PC-3 (cell line): ENCODE results near the gene PRRX2. TPM values are rescaled to one million over a fixed set of nuclear protein-coding genes. Genes with fewer than 3 reads are reported as not detected.

Experiments
- ATAC-seq: fragments of 200-7000 bp; cut with Tn5 transposase; 2 replicates; pipeline ENCODE4 v1.9.1; 2020; ENCODE audit warnings: mild to moderate bottlenecking, moderate library complexity
- BruUV-seq: library from RNA; stranded (reverse); fragments of 400-500 nt; replicated peaks from 2 replicates; lab custom pipeline; 2021; lab: Mats Ljungman, UMichigan
- CTCF ChIA-PET: fragments of 300-600 bp; sonication (Branson Sonifier 250); formaldehyde crosslinking; loops from one replicate; lab custom pipeline; 2022; ENCODE audit warnings: antibody characterized with exemption; lab: Charles Lee
- POLR2A ChIA-PET: fragments of 300-600 bp; sonication (Branson Sonifier 250); formaldehyde crosslinking; loops from one replicate; lab custom pipeline; 2022; ENCODE audit warnings: antibody characterized with exemption; ENCODE audit not compliant: unreplicated experiment; lab: Charles Lee
- DNase-seq: peaks from one replicate; pipeline ENCODE4 v3.0.0-alpha.2; 2015
- H2AFZ ChIP-seq: fragments of 300-600 bp; sonication (generic); 2 replicates; pipeline ENCODE4 v1.6.0; 2016; ENCODE audit warnings: antibody characterized with exemption, low read length
- H3F3A ChIP-seq: fragments of 300-600 bp; sonication (generic); one replicate; pipeline ENCODE4 v1.6.0; 2017; ENCODE audit warnings: antibody characterized with exemption, low read length, control low read depth, mild to moderate bottlenecking; ENCODE audit not compliant: unreplicated experiment
- H3K27ac ChIP-seq: fragments of 300-600 bp; sonication (generic); 2 replicates; pipeline ENCODE4 v1.5.1; 2016; ENCODE audit warnings: mild to moderate bottlenecking, low read length
- H3K27me3 ChIP-seq: fragments of 300-600 bp; sonication (generic); 2 replicates; pipeline ENCODE4 v1.6.1; 2016; ENCODE audit warnings: low read length, mixed read lengths
- H3K36me3 ChIP-seq: fragments of 300-600 bp; sonication (generic); 2 replicates; pipeline ENCODE4 v1.6.1; 2016; ENCODE audit warnings: low read depth, mixed run types, low read length, mixed read lengths
- H3K4me1 ChIP-seq: fragments of 300-600 bp; sonication (generic); 2 replicates; pipeline ENCODE4 v1.5.1; 2016; ENCODE audit warnings: low read length; ENCODE audit not compliant: insufficient read depth
- H3K4me2 ChIP-seq: fragments of 300-600 bp; sonication (generic); 2 replicates; pipeline ENCODE4 v1.6.0; 2016; ENCODE audit warnings: low read length
- H3K4me3 ChIP-seq: fragments of 300-600 bp; sonication (generic); 2 replicates; pipeline ENCODE4 v1.5.1; 2016; ENCODE audit warnings: mild to moderate bottlenecking, low read length, mixed read lengths
- H3K79me2 ChIP-seq: fragments of 300-600 bp; sonication (generic); 2 replicates; pipeline ENCODE4 v1.6.1; 2017; ENCODE audit warnings: low read length, mixed read lengths
- H3K9ac ChIP-seq: fragments of 300-600 bp; sonication (generic); 2 replicates; pipeline ENCODE4 v1.6.0; 2016; ENCODE audit warnings: mild to moderate bottlenecking, low read length
- H3K9me2 ChIP-seq: fragments of 300-600 bp; sonication (generic); replicated peaks from 2 replicates; pipeline ENCODE4 v1.6.1; 2016; ENCODE audit warnings: mixed run types, low read length, mixed read lengths
- H3K9me3 ChIP-seq: fragments of 300-600 bp; sonication (generic); 2 replicates; pipeline ENCODE4 v1.6.1; 2016; ENCODE audit warnings: low read length, mixed read lengths
- H4K20me1 ChIP-seq: fragments of 300-600 bp; sonication (generic); 2 replicates; pipeline ENCODE4 v1.6.1; 2016; ENCODE audit warnings: low read length, mixed read lengths
- EZH2 ChIP-seq: fragments of 300-600 bp; sonication (generic); IDR thresholded peaks from one replicate; pipeline ENCODE4 v1.6.1; 2017; ENCODE audit warnings: antibody characterized with exemption, mild to moderate bottlenecking, low read length; ENCODE audit not compliant: unreplicated experiment
- EZH2phosphoT487 ChIP-seq: fragments of 300-600 bp; sonication (generic); IDR thresholded peaks from 2 replicates; pipeline ENCODE4 v1.6.1; 2018; ENCODE audit warnings: mild to moderate bottlenecking, antibody characterized with exemption, low read length, borderline replicate concordance
- intact Hi-C: fragments of 100-400 bp; cut with micrococcal nuclease; formaldehyde crosslinking; loops from 2 replicates; pipeline ENCODE4 v1.9.0; 2023
- total RNA-seq: library from RNA; depleted of rRNA; stranded (reverse); fragments of >200 nt; gene quantifications from 2 replicates; pipeline ENCODE4 v1.2.3, GENCODE V29; 2014
- TF ChIP-seq, protein P1 (sequence below): fragments of 300-600 bp; sonication (generic); conservative IDR thresholded peaks from 2 replicates; pipeline ENCODE4 v1.5.1; 2017; ENCODE audit warnings: antibody characterized with exemption, low read depth, mild to moderate bottlenecking, low read length

Gene PRRX2
- total RNA-seq, 1 experiment from 2014 or later, result 0.47 TPM

DNA sequence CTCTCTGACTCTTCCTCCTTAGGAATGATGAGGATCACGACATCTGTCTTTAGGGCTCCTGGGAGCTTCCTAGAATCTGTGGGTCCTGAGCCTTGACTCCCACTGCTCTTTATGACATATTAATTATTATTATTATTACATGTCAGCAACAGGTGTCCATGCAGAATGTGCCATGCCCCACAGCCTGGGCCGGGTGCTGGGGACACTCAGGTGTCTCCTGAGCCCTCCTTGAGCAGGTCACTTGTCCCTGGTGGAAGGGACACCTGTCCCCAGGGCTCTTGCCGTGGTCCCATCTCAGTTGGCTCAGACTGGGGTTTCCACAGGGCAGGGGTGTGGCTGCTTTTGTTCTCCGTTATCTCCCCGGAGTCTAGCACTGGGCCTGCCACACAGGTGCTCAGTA lies 53.2 kb downstream of the PRRX2 start:
- ATAC-seq, result no peak
- intact Hi-C loops, result no loop called here
- Histone ChIP-seq H3K4me2 (no peak overlapping the region), H3K27ac (no peak overlapping the region), H3K27me3 (no peaks in the 10 kb centered on the region), H2AFZ (no peak overlapping the region), H3K9me2 (no peaks in the 10 kb centered on the region), H3K4me3 (no peak overlapping the region), H3K9me3 (no peaks in the 10 kb centered on the region), H4K20me1 (no peaks in the 10 kb centered on the region), H3K9ac (no peak overlapping the region), H3K79me2 (no peaks in the 10 kb centered on the region), H3F3A (no peaks in the 10 kb centered on the region), H3K4me1 (no peaks in the 10 kb centered on the region), H3K36me3 (no peaks in the 10 kb centered on the region)
- no TSS peak for BruUV-seq
- ChIA-PET CTCF (no interaction called here), POLR2A (no interaction called here)
- no peak for TF ChIP-seq EZH2
- no peak for TF ChIP-seq EZH2phosphoT487
- TF ChIP-seq, protein P1, sequence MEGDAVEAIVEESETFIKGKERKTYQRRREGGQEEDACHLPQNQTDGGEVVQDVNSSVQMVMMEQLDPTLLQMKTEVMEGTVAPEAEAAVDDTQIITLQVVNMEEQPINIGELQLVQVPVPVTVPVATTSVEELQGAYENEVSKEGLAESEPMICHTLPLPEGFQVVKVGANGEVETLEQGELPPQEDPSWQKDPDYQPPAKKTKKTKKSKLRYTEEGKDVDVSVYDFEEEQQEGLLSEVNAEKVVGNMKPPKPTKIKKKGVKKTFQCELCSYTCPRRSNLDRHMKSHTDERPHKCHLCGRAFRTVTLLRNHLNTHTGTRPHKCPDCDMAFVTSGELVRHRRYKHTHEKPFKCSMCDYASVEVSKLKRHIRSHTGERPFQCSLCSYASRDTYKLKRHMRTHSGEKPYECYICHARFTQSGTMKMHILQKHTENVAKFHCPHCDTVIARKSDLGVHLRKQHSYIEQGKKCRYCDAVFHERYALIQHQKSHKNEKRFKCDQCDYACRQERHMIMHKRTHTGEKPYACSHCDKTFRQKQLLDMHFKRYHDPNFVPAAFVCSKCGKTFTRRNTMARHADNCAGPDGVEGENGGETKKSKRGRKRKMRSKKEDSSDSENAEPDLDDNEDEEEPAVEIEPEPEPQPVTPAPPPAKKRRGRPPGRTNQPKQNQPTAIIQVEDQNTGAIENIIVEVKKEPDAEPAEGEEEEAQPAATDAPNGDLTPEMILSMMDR, result no peak
- DNase-seq, result no peak

GRCh38 chr9:129719135-129719534 lies 53.7 kb downstream of the PRRX2 start:
- no peaks in the 10 kb centered on the region for H3K79me2 ChIP-seq
- intact Hi-C loops, result no loop called here
- no peaks in the 10 kb centered on the region for H3K27me3 ChIP-seq
- H3K9me2 ChIP-seq, result no peaks in the 10 kb centered on the region
- TF ChIP-seq EZH2, result no peak
- TF ChIP-seq EZH2phosphoT487, result no peak
- TF ChIP-seq, protein P1, result no peak
- ATAC-seq (no peak), DNase-seq (no peak)
- no peaks in the 10 kb centered on the region for H4K20me1 ChIP-seq
- H2AFZ ChIP-seq, result no peak overlapping the region
- H3K27ac ChIP-seq, result no peak overlapping the region
- no peaks in the 10 kb centered on the region for H3K4me1 ChIP-seq
- H3K36me3 ChIP-seq, result no peaks in the 10 kb centered on the region
- H3K9ac ChIP-seq, result no peak overlapping the region
- POLR2A ChIA-PET, result no interaction called here
- H3K4me3 ChIP-seq, result no peak overlapping the region
- no peaks in the 10 kb centered on the region for H3F3A ChIP-seq
- CTCF ChIA-PET, result no interaction called here
- no TSS peak for BruUV-seq
- H3K9me3 ChIP-seq, result no peaks in the 10 kb centered on the region
- H3K4me2 ChIP-seq, result no peak overlapping the region

GRCh38 chr9:129720181-129720864 lies 54.9 kb downstream of the PRRX2 start:
- Histone ChIP-seq H3K9me2 (no peaks in the 10 kb centered on the region), H4K20me1 (no peaks in the 10 kb centered on the region), H3K79me2 (no peaks in the 10 kb centered on the region), H3K9ac (no peak overlapping the region), H3K4me3 (no peak overlapping the region), H3K27ac (no peak overlapping the region), H3K4me2 (no peak overlapping the region), H3K27me3 (no peaks in the 10 kb centered on the region), H3F3A (no peaks in the 10 kb centered on the region), H3K4me1 (no peaks in the 10 kb centered on the region), H3K36me3 (no peaks in the 10 kb centered on the region), H2AFZ (no peak overlapping the region), H3K9me3 (no peaks in the 10 kb centered on the region)
- ChIA-PET POLR2A (no interaction called here), CTCF (interaction anchor here (0.6 kb wide), 1 partner anchor 1425 kb away, joined by 3 read pairs; no protein-coding TSS in a partner anchor)
- intact Hi-C loops, result no loop called here
- no peak for ATAC-seq
- no peak for TF ChIP-seq EZH2phosphoT487
- TF ChIP-seq, protein P1, result peak; percentile 53
- no peak for TF ChIP-seq EZH2
- DNase-seq, result peak; percentile 12
- no TSS peak for BruUV-seq
